Activated naive CD8-positive, alpha-beta T cell treated with anti-CD3 and anti-CD28 coated beads, Interleukin-2, amount 10 ng/mL, durations not matched to agents 7 days and 5 days (primary cell): ENCODE data around the gene FNDC10. TPM values are rescaled to one million over a fixed set of nuclear protein-coding genes. Genes with fewer than 3 reads are reported as not detected.

Experiments used
- ATAC-seq: fragments of 150-1000 bp; cut with Tn5 transposase; one replicate; pipeline ENCODE4 v1.10.0; 2021; ENCODE audit warnings: low read depth, moderate library complexity
- POLR2A ChIA-PET: fragments of 350-600 bp; sonication (Branson Sonifier 250); formaldehyde crosslinking; loops from one replicate; lab custom pipeline; 2021; ENCODE audit warnings: antibody characterized with exemption; lab: Charles Lee
- DNase-seq: peaks from one replicate; pipeline ENCODE4 v3.0.0; 2021
- H3K27ac Mint-ChIP-seq: one replicate; pipeline ENCODE4 v1.8.0; 2022; ENCODE audit warnings: mild to moderate bottlenecking, mixed read lengths
- H3K27me3 Mint-ChIP-seq: one replicate; pipeline ENCODE4 v1.8.0; 2022; ENCODE audit warnings: mild to moderate bottlenecking, moderate library complexity, mixed read lengths
- H3K36me3 Mint-ChIP-seq: one replicate; pipeline ENCODE4 v1.8.0; 2021; ENCODE audit warnings: mild to moderate bottlenecking, mixed read lengths
- H3K4me1 Mint-ChIP-seq: one replicate; pipeline ENCODE4 v1.8.0; 2021; ENCODE audit warnings: mixed read lengths
- H3K4me3 Mint-ChIP-seq: one replicate; pipeline ENCODE4 v1.8.0; 2022; ENCODE audit warnings: mild to moderate bottlenecking, moderate library complexity, mixed read lengths
- H3K9me3 Mint-ChIP-seq: one replicate; pipeline ENCODE4 v1.8.0; 2021; ENCODE audit warnings: mixed read lengths
- total RNA-seq, 2 experiments: library from RNA; stranded (reverse); gene quantifications; one replicate each; pipeline ENCODE4 v1.2.3, GENCODE V29; 2021

FNDC10 gene
- total RNA-seq, 2 experiments from 2014 or later, result 4.4 to 4.6 TPM

GRCh38 chr1:1631782-1632420 lies 32.0 kb upstream of the FNDC10 start, which contains the start of gene MMP23B:
Gene MMP23B, plus strand, starts transcription at chr1:1632173. Its CDS starts 46 bp downstream, at chr1:1632219.
- peaks cover 2% of the 10 kb centered on the region for H3K4me1 Mint-ChIP-seq
- POLR2A ChIA-PET, result interaction anchor here (0.6 to 4.5 kb wide), 2 partner anchors 16 to 85 kb away, joined by 3 to 76 read pairs; partner anchors contain the start of gene MIB2
- no peak for ATAC-seq
- peak within 1 kb of the TSS; percentile 67 for H3K4me3 Mint-ChIP-seq
- H3K27ac Mint-ChIP-seq, result peak within 1 kb of the TSS; percentile 63
- peak; percentile 48 for DNase-seq
- peaks cover 7% of the 10 kb centered on the region for H3K27me3 Mint-ChIP-seq
- H3K9me3 Mint-ChIP-seq, result no peaks in the 10 kb centered on the region
- H3K36me3 Mint-ChIP-seq, result peaks cover 2% of the 10 kb centered on the region

GRCh38 chr1:1630965-1631781 lies 31.2 kb upstream of the FNDC10 start:
- peaks cover 2% of the 10 kb centered on the region for H3K4me1 Mint-ChIP-seq
- no peaks in the 10 kb centered on the region for H3K9me3 Mint-ChIP-seq
- POLR2A ChIA-PET, result interaction anchor here (0.6 to 4.5 kb wide), 8 partner anchors 9 to 278 kb away, joined by 3 to 76 read pairs (median 4); partner anchors contain the start of genes CCNL2 and MIB2
- peaks cover 7% of the 10 kb centered on the region for H3K27me3 Mint-ChIP-seq
- H3K36me3 Mint-ChIP-seq, result peaks cover 2% of the 10 kb centered on the region
- H3K27ac Mint-ChIP-seq, result peak overlapping the region; percentile 63
- peak; percentile 54 for DNase-seq
- ATAC-seq, result no peak
- H3K4me3 Mint-ChIP-seq, result peak overlapping the region; percentile 67

- POLR2A ChIA-PET, result interaction anchor here (0.6 to 4.5 kb wide), 10 partner anchors 9 to 279 kb away, joined by 3 to 76 read pairs (median 4); partner anchors contain the start of genes CCNL2 and MIB2
- H3K9me3 Mint-ChIP-seq, result no peaks in the 10 kb centered on the region
- peak overlapping the region; percentile 95 for H3K27ac Mint-ChIP-seq
- peaks cover 7% of the 10 kb centered on the region for H3K27me3 Mint-ChIP-seq
- DNase-seq (peak; percentile 97), ATAC-seq (peak; percentile 73)
- peaks cover 2% of the 10 kb centered on the region for H3K36me3 Mint-ChIP-seq
- peak overlapping the region; percentile 82 for H3K4me3 Mint-ChIP-seq
- peaks cover 2% of the 10 kb centered on the region for H3K4me1 Mint-ChIP-seq
Measured at GRCh38 chr1:1630191-1630964, 30.4 kb upstream of the FNDC10 start.

- peaks cover 7% of the 10 kb centered on the region for H3K27me3 Mint-ChIP-seq
- peak overlapping the region; percentile 79 for H3K4me3 Mint-ChIP-seq
- peaks cover 2% of the 10 kb centered on the region for H3K4me1 Mint-ChIP-seq
- no peaks in the 10 kb centered on the region for H3K9me3 Mint-ChIP-seq
- H3K36me3 Mint-ChIP-seq, result peaks cover 2% of the 10 kb centered on the region
- H3K27ac Mint-ChIP-seq, result peak overlapping the region; percentile 92
- POLR2A ChIA-PET, result interaction anchor here (0.6 to 4.5 kb wide), 9 partner anchors 10 to 279 kb away, joined by 3 to 76 read pairs (median 4); partner anchors contain the start of genes CCNL2 and MIB2
- DNase-seq (peak; percentile 71), ATAC-seq (peak; percentile 42)
Measured at GRCh38 chr1:1629430-1630190, 29.7 kb upstream of the FNDC10 start.

DNA sequence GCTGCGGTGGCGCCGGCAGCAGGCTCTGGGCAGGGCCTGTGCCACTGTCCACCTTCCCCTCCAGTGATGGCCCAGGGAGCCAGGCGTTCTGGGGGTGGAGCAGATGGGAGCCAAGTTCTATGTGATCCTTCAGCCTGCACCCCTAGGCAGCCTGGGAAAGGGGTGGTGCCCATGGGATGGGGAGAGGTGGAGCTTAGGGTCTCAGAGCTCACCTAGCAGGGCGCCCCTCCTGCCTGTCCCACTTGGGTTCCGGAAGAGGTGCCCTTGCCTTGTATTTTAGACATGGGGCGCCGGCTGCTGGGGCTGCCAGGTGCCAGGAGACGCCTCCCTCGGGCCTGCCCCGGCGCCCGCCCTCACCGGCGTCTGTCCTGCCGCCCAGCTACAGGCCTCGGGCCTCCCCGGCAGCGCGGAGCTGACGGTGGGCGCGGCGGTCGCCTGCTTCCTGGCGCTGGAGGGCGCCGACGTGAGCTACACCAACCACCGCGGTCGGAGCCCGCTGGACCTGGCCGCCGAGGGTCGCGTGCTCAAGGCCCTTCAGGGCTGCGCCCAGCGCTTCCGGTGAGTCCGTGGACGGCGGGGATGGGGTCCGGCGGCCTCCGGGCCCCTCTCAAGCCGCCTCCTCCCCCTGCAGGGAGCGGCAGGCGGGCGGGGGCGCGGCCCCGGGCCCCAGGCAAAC lies 29.0 kb upstream of the FNDC10 start:
- Mint-ChIP-seq H3K27me3 (peaks cover 7% of the 10 kb centered on the region), H3K36me3 (peaks cover 2% of the 10 kb centered on the region), H3K27ac (peak overlapping the region; percentile 21), H3K9me3 (no peaks in the 10 kb centered on the region), H3K4me3 (peak overlapping the region; percentile 37), H3K4me1 (peaks cover 2% of the 10 kb centered on the region)
- ATAC-seq (peak; percentile 25), DNase-seq (peak; percentile 71)
- POLR2A ChIA-PET, result interaction anchor here (0.8 to 4.5 kb wide), 4 partner anchors 10 to 49 kb away, joined by 3 to 76 read pairs (median 10); partner anchors contain the start of gene MIB2

- Mint-ChIP-seq H3K27me3 (peaks cover 7% of the 10 kb centered on the region), H3K36me3 (peaks cover 2% of the 10 kb centered on the region), H3K27ac (peak overlapping the region; percentile 21), H3K9me3 (no peaks in the 10 kb centered on the region), H3K4me1 (peaks cover 2% of the 10 kb centered on the region), H3K4me3 (peak overlapping the region; percentile 37)
- DNase-seq, result peak; percentile 40
- no peak for ATAC-seq
- POLR2A ChIA-PET, result interaction anchor here (1.4 to 4.5 kb wide), 3 partner anchors 13 to 50 kb away, joined by 3 to 76 read pairs (median 17); partner anchors contain the start of gene MIB2
Measured at GRCh38 chr1:1627829-1628753, 28.2 kb upstream of the FNDC10 start.

- Mint-ChIP-seq H3K4me3 (no peak overlapping the region), H3K27ac (no peak overlapping the region), H3K4me1 (peaks cover 2% of the 10 kb centered on the region), H3K27me3 (peaks cover 7% of the 10 kb centered on the region), H3K9me3 (no peaks in the 10 kb centered on the region), H3K36me3 (peaks cover 2% of the 10 kb centered on the region)
- no peak for ATAC-seq
- POLR2A ChIA-PET, result interaction anchor here (2.3 to 4.5 kb wide), 2 partner anchors 12 kb away, joined by 11 to 76 read pairs; partner anchors contain the start of gene MIB2
- DNase-seq, result peak; percentile 39
Measured at GRCh38 chr1:1627261-1627828, 27.4 kb upstream of the FNDC10 start.

- Mint-ChIP-seq H3K36me3 (peaks cover 2% of the 10 kb centered on the region), H3K4me1 (peaks cover 2% of the 10 kb centered on the region), H3K9me3 (no peaks in the 10 kb centered on the region), H3K4me3 (no peak overlapping the region), H3K27me3 (peaks cover 6% of the 10 kb centered on the region), H3K27ac (no peak overlapping the region)
- POLR2A ChIA-PET, result interaction anchor here (0.6 to 2.3 kb wide), 4 partner anchors 11 to 140 kb away, joined by 3 to 11 read pairs (median 5); partner anchors contain the start of gene MIB2
- no peak for ATAC-seq
- peak; percentile 36 for DNase-seq
Measured at GRCh38 chr1:1626207-1627141, 26.5 kb upstream of the FNDC10 start.

- Mint-ChIP-seq H3K27me3 (peaks cover 2% of the 10 kb centered on the region), H3K4me3 (no peak overlapping the region), H3K9me3 (no peaks in the 10 kb centered on the region), H3K27ac (no peak overlapping the region), H3K4me1 (peaks cover 2% of the 10 kb centered on the region), H3K36me3 (peaks cover 2% of the 10 kb centered on the region)
- ATAC-seq, result no peak
- DNase-seq, result no peak
- POLR2A ChIA-PET, result interaction anchor here (0.6 to 2.3 kb wide), 4 partner anchors 10 to 141 kb away, joined by 3 to 11 read pairs (median 5); partner anchors contain the start of gene MIB2
Measured at GRCh38 chr1:1625824-1626206, 25.9 kb upstream of the FNDC10 start.

DNA sequence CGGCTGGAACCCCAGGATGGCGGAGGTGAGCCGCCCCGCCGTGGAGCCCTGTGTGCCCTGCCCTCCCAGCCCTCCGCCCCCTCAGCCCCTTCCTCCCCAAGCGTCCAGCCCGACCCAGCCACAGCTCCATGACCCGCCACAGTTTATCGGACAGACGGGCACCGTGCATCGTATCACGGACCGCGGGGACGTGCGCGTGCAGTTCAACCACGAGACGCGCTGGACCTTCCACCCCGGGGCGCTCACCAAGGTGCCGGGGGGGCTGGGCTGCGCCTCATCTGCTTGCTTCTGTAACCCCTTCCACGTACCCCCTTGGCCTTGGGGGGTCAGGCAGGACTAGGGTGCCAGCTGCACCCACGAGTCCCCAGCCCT lies 25.5 kb upstream of the FNDC10 start:
- H3K9me3 Mint-ChIP-seq, result no peaks in the 10 kb centered on the region
- DNase-seq (no peak), ATAC-seq (no peak)
- H3K4me1 Mint-ChIP-seq, result peaks cover 2% of the 10 kb centered on the region
- H3K27ac Mint-ChIP-seq, result no peak overlapping the region
- no peak overlapping the region for H3K4me3 Mint-ChIP-seq
- POLR2A ChIA-PET, result interaction anchor here (0.7 to 2.3 kb wide), 2 partner anchors 10 to 22 kb away, joined by 5 to 11 read pairs; partner anchors contain the start of gene MIB2
- H3K27me3 Mint-ChIP-seq, result peaks cover 2% of the 10 kb centered on the region
- H3K36me3 Mint-ChIP-seq, result peaks cover 2% of the 10 kb centered on the region
